H1 (cell line): ENCODE results near the gene PLB1. TPM values are rescaled to one million over a fixed set of nuclear protein-coding genes. Genes with fewer than 3 reads are reported as not detected.

Experiments
- GABPA ChIP-seq: IDR thresholded peaks from 2 replicates; pipeline ENCODE4 v1.6.1; 2011; ENCODE audit warnings: mild to moderate bottlenecking, low read length, moderate library complexity, borderline replicate concordance; ENCODE audit not compliant: insufficient read depth
- POLR2AphosphoS5 ChIP-seq: IDR thresholded peaks from 2 replicates; pipeline ENCODE4 v1.6.1; 2011; ENCODE audit warnings: low read depth, low read length
- RBBP5 ChIP-seq: IDR thresholded peaks from 2 replicates; pipeline ENCODE4 v1.7.1; 2012; ENCODE audit warnings: low read depth, mild to moderate bottlenecking, inconsistent platforms, low read length, moderate library complexity, borderline replicate concordance
- TBP ChIP-seq: IDR thresholded peaks from 2 replicates; pipeline ENCODE4 v1.6.1; 2011; ENCODE audit warnings: low read depth, low read length, improper control_type of control experiment
- polyA plus RNA-seq, 7 experiments: library from polyadenylated mRNA; depleted of rRNA in 3 of 7; stranded (reverse) in 5 of 7; unstranded in 2 of 7; fragments of >200 nt in 5 of 7; fragments of 200-250 nt in 2 of 7; gene quantifications; 1 replicate in 5 of 7; 2 replicates in 1 of 7; 4 replicates in 1 of 7; pipeline versions ENCODE4 v1.2.1 to v1.2.3, GENCODE V29; 2011 to 2013; ENCODE audit warnings: missing spikeins in 2 of 7, mixed read lengths in 2 of 7
- total RNA-seq: library from RNA; stranded (reverse); fragmentation: NEBNext Ultra II Directional; extraction: Animal tissue kit (Norgen Biotek cat#: 25700); gene quantifications from 2 replicates; pipeline ENCODE4 v1.2.1, GENCODE V29; 2021

Gene PLB1
- total and polyA plus RNA-seq, 2 of the 8 experiments (the other 6 are each of a cell fraction or from before 2014, with no cell fraction given) = 0.20 to 0.36 TPM

DNA sequence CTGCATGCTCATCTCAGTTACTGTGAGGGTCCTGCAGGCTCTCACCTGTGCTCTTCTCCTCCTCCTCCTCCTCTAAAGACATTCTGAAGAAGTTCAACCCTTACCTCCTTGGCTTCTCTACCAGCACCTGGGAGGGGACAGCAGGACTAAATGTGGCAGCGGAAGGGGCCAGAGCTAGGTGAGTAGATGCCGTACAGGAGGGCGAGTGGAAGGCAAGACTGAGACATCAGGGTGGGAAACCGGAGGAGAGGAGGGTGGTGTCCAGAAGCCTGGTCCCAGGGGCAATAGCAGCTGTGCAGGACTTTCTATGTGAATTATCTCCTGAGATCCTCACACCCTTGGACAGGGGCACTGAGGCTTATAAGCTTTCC lies 124.9 kb downstream of the PLB1 start (continued):
- no peak for TF ChIP-seq RBBP5
- TF ChIP-seq POLR2AphosphoS5 = no peak
- TF ChIP-seq TBP = no peak
- TF ChIP-seq GABPA = no peak
- TF ChIP-seq, all 59 proteins: peak for 0
